Keratinocyte (primary cell): Measurements from ENCODE around the gene DIDO1.

Experiments
- EZH2 ChIP-seq: IDR thresholded peaks from one replicate; pipeline ENCODE4 v1.6.1; 2012; ENCODE audit warnings: inconsistent platforms, mild to moderate bottlenecking, low read length, moderate library complexity
- TF ChIP-seq, protein P1 (sequence below), 3 experiments: IDR thresholded peaks in 1 of 3; conservative IDR thresholded peaks in 1 of 3; optimal IDR thresholded peaks in 1 of 3; 2 replicates in 2 of 3; 3 replicates in 1 of 3; pipeline versions ENCODE3 to v1.5.1; 2011; ENCODE audit warnings: low read length in 3 of 3, mild to moderate bottlenecking in 3 of 3, moderate library complexity in 2 of 3, control low read depth in 1 of 3, inconsistent platforms in 1 of 3; ENCODE audit not compliant: insufficient read depth in 2 of 3; ENCODE audit errors: extremely low read depth in 1 of 3

DNA sequence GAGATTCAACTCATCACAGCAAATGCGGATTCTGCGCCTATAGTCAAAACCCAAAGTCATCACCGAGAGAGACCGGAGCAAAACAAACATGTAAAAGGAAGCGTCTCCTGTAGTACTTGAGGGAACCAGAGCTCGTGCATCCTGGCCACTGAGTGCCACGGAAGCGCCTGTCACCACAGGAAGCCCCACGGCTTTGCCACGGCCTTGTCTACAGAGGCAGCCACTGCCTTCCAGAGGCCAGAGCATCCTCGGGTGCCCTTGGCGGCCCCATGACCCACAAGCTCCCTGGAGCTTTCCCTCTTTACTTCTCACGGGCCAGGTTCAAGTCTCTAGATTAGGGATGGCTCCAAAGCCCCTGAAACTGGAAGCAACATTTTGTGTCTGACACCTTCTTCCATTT lies 72.2 kb downstream of the DIDO1 start:
- TF ChIP-seq, protein P1, sequence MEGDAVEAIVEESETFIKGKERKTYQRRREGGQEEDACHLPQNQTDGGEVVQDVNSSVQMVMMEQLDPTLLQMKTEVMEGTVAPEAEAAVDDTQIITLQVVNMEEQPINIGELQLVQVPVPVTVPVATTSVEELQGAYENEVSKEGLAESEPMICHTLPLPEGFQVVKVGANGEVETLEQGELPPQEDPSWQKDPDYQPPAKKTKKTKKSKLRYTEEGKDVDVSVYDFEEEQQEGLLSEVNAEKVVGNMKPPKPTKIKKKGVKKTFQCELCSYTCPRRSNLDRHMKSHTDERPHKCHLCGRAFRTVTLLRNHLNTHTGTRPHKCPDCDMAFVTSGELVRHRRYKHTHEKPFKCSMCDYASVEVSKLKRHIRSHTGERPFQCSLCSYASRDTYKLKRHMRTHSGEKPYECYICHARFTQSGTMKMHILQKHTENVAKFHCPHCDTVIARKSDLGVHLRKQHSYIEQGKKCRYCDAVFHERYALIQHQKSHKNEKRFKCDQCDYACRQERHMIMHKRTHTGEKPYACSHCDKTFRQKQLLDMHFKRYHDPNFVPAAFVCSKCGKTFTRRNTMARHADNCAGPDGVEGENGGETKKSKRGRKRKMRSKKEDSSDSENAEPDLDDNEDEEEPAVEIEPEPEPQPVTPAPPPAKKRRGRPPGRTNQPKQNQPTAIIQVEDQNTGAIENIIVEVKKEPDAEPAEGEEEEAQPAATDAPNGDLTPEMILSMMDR (optimal IDR thresholded peaks at IDR 0.05 in 1 of 3, IDR thresholded peaks at IDR 0.05 in 1 of 3, conservative IDR thresholded peaks at IDR 0.05 in 1 of 3; ENCODE audit: extremely low read depth in 1 of 3, insufficient read depth in 2 of 3, low read length in 3 of 3): no peak
- TF ChIP-seq EZH2: no peak
